ENCODE data around the gene NELFB.

The NELFB gene

GRCh38 chr9:137303151-137303892 lies 48.2 kb downstream of the NELFB start:
- no peak for DNase-seq (ENCODE audit: low read depth in 2 of 2)

- no peak for DNase-seq (ENCODE audit: low read depth in 2 of 2)
These were observed 48.8 kb downstream of the NELFB start for GRCh38 chr9:137303893-137304382.

GRCh38 chr9:137304383-137305059 lies 49.4 kb downstream of the NELFB start:
- no peak for DNase-seq (ENCODE audit: low read depth in 2 of 2)

GRCh38 chr9:137305060-137305797 lies 50.1 kb downstream of the NELFB start:
- DNase-seq (ENCODE audit: low read depth in 2 of 2) = peak; percentile 49 to 61

GRCh38 chr9:137305798-137306065 lies 50.6 kb downstream of the NELFB start:
- DNase-seq (ENCODE audit: low read depth in 2 of 2) = no peak

- DNase-seq (ENCODE audit: low read depth in 2 of 2) = no peak
These were observed 51.1 kb downstream of the NELFB start for GRCh38 chr9:137306066-137306849.

- no peak for DNase-seq (ENCODE audit: low read depth in 2 of 2)
These were observed 51.7 kb downstream of the NELFB start for GRCh38 chr9:137306850-137307254.

- no peak for DNase-seq (ENCODE audit: low read depth in 2 of 2)
These were observed 52.3 kb downstream of the NELFB start for GRCh38 chr9:137307255-137308056.

GRCh38 chr9:137308057-137308619 lies 53.0 kb downstream of the NELFB start:
- no peak for DNase-seq (ENCODE audit: low read depth in 2 of 2)

- no peak for DNase-seq (ENCODE audit: low read depth in 2 of 2)
These were observed 54.5 kb downstream of the NELFB start for GRCh38 chr9:137309368-137310188.

- DNase-seq (ENCODE audit: low read depth in 2 of 2) = no peak
These were observed 55.3 kb downstream of the NELFB start for GRCh38 chr9:137310189-137311052.

GRCh38 chr9:137311171-137311985 lies 56.3 kb downstream of the NELFB start:
- DNase-seq (ENCODE audit: low read depth in 2 of 2) = no peak

- DNase-seq (ENCODE audit: low read depth in 2 of 2) = no peak
These were observed 57.1 kb downstream of the NELFB start for GRCh38 chr9:137311986-137312851.

GRCh38 chr9:137312852-137313325 lies 57.8 kb downstream of the NELFB start:
- DNase-seq (ENCODE audit: low read depth in 2 of 2) = no peak

- DNase-seq (ENCODE audit: low read depth in 2 of 2) = no peak
These were observed 58.3 kb downstream of the NELFB start for GRCh38 chr9:137313326-137313936.

- DNase-seq (ENCODE audit: low read depth in 2 of 2) = no peak
These were observed 58.9 kb downstream of the NELFB start for GRCh38 chr9:137313956-137314560.

Data from stimulated activated CD4-positive, alpha-beta T cell treated with anti-CD3 and anti-CD28 coated beads, Interleukin-15, amount 100 ng/mL, for 48 hours (primary cell).